PC-3 (cell line): ENCODE results near the gene CEBPE. TPM values are rescaled to one million over a fixed set of nuclear protein-coding genes. Genes with fewer than 3 reads are reported as not detected.

ENCODE experiments used
- ATAC-seq: fragments of 200-7000 bp; cut with Tn5 transposase; 2 replicates; pipeline ENCODE4 v1.9.1; 2020; ENCODE audit warnings: mild to moderate bottlenecking, moderate library complexity
- BruUV-seq: library from RNA; stranded (reverse); fragments of 400-500 nt; replicated peaks from 2 replicates; lab custom pipeline; 2021; lab: Mats Ljungman, UMichigan
- CTCF ChIA-PET: fragments of 300-600 bp; sonication (Branson Sonifier 250); formaldehyde crosslinking; loops from one replicate; lab custom pipeline; 2022; ENCODE audit warnings: antibody characterized with exemption; lab: Charles Lee
- POLR2A ChIA-PET: fragments of 300-600 bp; sonication (Branson Sonifier 250); formaldehyde crosslinking; loops from one replicate; lab custom pipeline; 2022; ENCODE audit warnings: antibody characterized with exemption; ENCODE audit not compliant: unreplicated experiment; lab: Charles Lee
- DNase-seq: peaks from one replicate; pipeline ENCODE4 v3.0.0-alpha.2; 2015
- H2AFZ ChIP-seq: fragments of 300-600 bp; sonication (generic); 2 replicates; pipeline ENCODE4 v1.6.0; 2016; ENCODE audit warnings: antibody characterized with exemption, low read length
- H3F3A ChIP-seq: fragments of 300-600 bp; sonication (generic); one replicate; pipeline ENCODE4 v1.6.0; 2017; ENCODE audit warnings: antibody characterized with exemption, low read length, control low read depth, mild to moderate bottlenecking; ENCODE audit not compliant: unreplicated experiment
- H3K27ac ChIP-seq: fragments of 300-600 bp; sonication (generic); 2 replicates; pipeline ENCODE4 v1.5.1; 2016; ENCODE audit warnings: mild to moderate bottlenecking, low read length
- H3K27me3 ChIP-seq: fragments of 300-600 bp; sonication (generic); 2 replicates; pipeline ENCODE4 v1.6.1; 2016; ENCODE audit warnings: low read length, mixed read lengths
- H3K36me3 ChIP-seq: fragments of 300-600 bp; sonication (generic); 2 replicates; pipeline ENCODE4 v1.6.1; 2016; ENCODE audit warnings: low read depth, mixed run types, low read length, mixed read lengths
- H3K4me1 ChIP-seq: fragments of 300-600 bp; sonication (generic); 2 replicates; pipeline ENCODE4 v1.5.1; 2016; ENCODE audit warnings: low read length; ENCODE audit not compliant: insufficient read depth
- H3K4me2 ChIP-seq: fragments of 300-600 bp; sonication (generic); 2 replicates; pipeline ENCODE4 v1.6.0; 2016; ENCODE audit warnings: low read length
- H3K4me3 ChIP-seq: fragments of 300-600 bp; sonication (generic); 2 replicates; pipeline ENCODE4 v1.5.1; 2016; ENCODE audit warnings: mild to moderate bottlenecking, low read length, mixed read lengths
- H3K79me2 ChIP-seq: fragments of 300-600 bp; sonication (generic); 2 replicates; pipeline ENCODE4 v1.6.1; 2017; ENCODE audit warnings: low read length, mixed read lengths
- H3K9ac ChIP-seq: fragments of 300-600 bp; sonication (generic); 2 replicates; pipeline ENCODE4 v1.6.0; 2016; ENCODE audit warnings: mild to moderate bottlenecking, low read length
- H3K9me2 ChIP-seq: fragments of 300-600 bp; sonication (generic); replicated peaks from 2 replicates; pipeline ENCODE4 v1.6.1; 2016; ENCODE audit warnings: mixed run types, low read length, mixed read lengths
- H3K9me3 ChIP-seq: fragments of 300-600 bp; sonication (generic); 2 replicates; pipeline ENCODE4 v1.6.1; 2016; ENCODE audit warnings: low read length, mixed read lengths
- H4K20me1 ChIP-seq: fragments of 300-600 bp; sonication (generic); 2 replicates; pipeline ENCODE4 v1.6.1; 2016; ENCODE audit warnings: low read length, mixed read lengths
- CTCF ChIP-seq: fragments of 300-600 bp; sonication (generic); conservative IDR thresholded peaks from 2 replicates; pipeline ENCODE4 v1.5.1; 2017; ENCODE audit warnings: antibody characterized with exemption, low read depth, mild to moderate bottlenecking, low read length
- EZH2 ChIP-seq: fragments of 300-600 bp; sonication (generic); IDR thresholded peaks from one replicate; pipeline ENCODE4 v1.6.1; 2017; ENCODE audit warnings: antibody characterized with exemption, mild to moderate bottlenecking, low read length; ENCODE audit not compliant: unreplicated experiment
- EZH2phosphoT487 ChIP-seq: fragments of 300-600 bp; sonication (generic); IDR thresholded peaks from 2 replicates; pipeline ENCODE4 v1.6.1; 2018; ENCODE audit warnings: mild to moderate bottlenecking, antibody characterized with exemption, low read length, borderline replicate concordance
- intact Hi-C: fragments of 100-400 bp; cut with micrococcal nuclease; formaldehyde crosslinking; loops from 2 replicates; pipeline ENCODE4 v1.9.0; 2023
- total RNA-seq: library from RNA; depleted of rRNA; stranded (reverse); fragments of >200 nt; gene quantifications from 2 replicates; pipeline ENCODE4 v1.2.3, GENCODE V29; 2014

Gene CEBPE
- total RNA-seq, 1 experiment from 2014 or later = not detected

GRCh38 chr14:23101213-23101970 lies 17.7 kb downstream of the CEBPE start:
- Histone ChIP-seq H3K4me3 (no peak overlapping the region), H4K20me1 (peaks cover 11% of the 10 kb centered on the region), H3K27me3 (no peaks in the 10 kb centered on the region), H3K9ac (no peak overlapping the region), H3K9me3 (no peaks in the 10 kb centered on the region), H3F3A (no peaks in the 10 kb centered on the region), H3K27ac (no peak overlapping the region), H3K9me2 (no peaks in the 10 kb centered on the region), H3K4me1 (peaks cover 9% of the 10 kb centered on the region), H3K79me2 (peaks cover 26% of the 10 kb centered on the region), H3K36me3 (peaks cover 14% of the 10 kb centered on the region), H2AFZ (no peak overlapping the region), H3K4me2 (no peak overlapping the region)
- POLR2A ChIA-PET = no interaction called here
- no TSS peak for BruUV-seq
- TF ChIP-seq EZH2 = no peak
- TF ChIP-seq CTCF = no peak
- no peak for TF ChIP-seq EZH2phosphoT487
- ATAC-seq (no peak), DNase-seq (no peak)
- intact Hi-C loops = no loop called here
- CTCF ChIA-PET = no interaction called here

GRCh38 chr14:23099212-23099861 lies 19.7 kb downstream of the CEBPE start:
- CTCF ChIA-PET = no interaction called here
- POLR2A ChIA-PET = no interaction called here
- intact Hi-C loops = no loop called here
- Histone ChIP-seq H3K36me3 (peaks cover 14% of the 10 kb centered on the region), H3K4me2 (no peak overlapping the region), H4K20me1 (peaks cover 13% of the 10 kb centered on the region), H3K4me3 (no peak overlapping the region), H3K9ac (no peak overlapping the region), H3K79me2 (peaks cover 42% of the 10 kb centered on the region), H3K4me1 (peaks cover 9% of the 10 kb centered on the region), H3K9me3 (no peaks in the 10 kb centered on the region), H3F3A (no peaks in the 10 kb centered on the region), H3K27me3 (no peaks in the 10 kb centered on the region), H3K27ac (no peak overlapping the region), H3K9me2 (no peaks in the 10 kb centered on the region), H2AFZ (no peak overlapping the region)
- DNase-seq (no peak), ATAC-seq (no peak)
- no peak for TF ChIP-seq CTCF
- no peak for TF ChIP-seq EZH2
- no peak for TF ChIP-seq EZH2phosphoT487
- no TSS peak for BruUV-seq

GRCh38 chr14:23097786-23098185 lies 21.3 kb downstream of the CEBPE start:
- Histone ChIP-seq H3K27ac (no peak overlapping the region), H3K36me3 (peaks cover 20% of the 10 kb centered on the region), H3K79me2 (peaks cover 58% of the 10 kb centered on the region), H3F3A (no peaks in the 10 kb centered on the region), H4K20me1 (peaks cover 28% of the 10 kb centered on the region), H3K9me2 (no peaks in the 10 kb centered on the region), H3K9me3 (no peaks in the 10 kb centered on the region), H3K9ac (no peak overlapping the region), H3K27me3 (no peaks in the 10 kb centered on the region), H2AFZ (no peak overlapping the region), H3K4me3 (no peak overlapping the region), H3K4me2 (peak overlapping the region; percentile 92; the same call in 1 of the 2 replicates), H3K4me1 (peaks cover 21% of the 10 kb centered on the region)
- DNase-seq = no peak
- BruUV-seq = no TSS peak
- intact Hi-C loops = no loop called here
- TF ChIP-seq CTCF (no peak), EZH2phosphoT487 (no peak), EZH2 (no peak)
- no peak for ATAC-seq
- ChIA-PET POLR2A (no interaction called here), CTCF (no interaction called here)
